Thyroid gland (tissue), 4 donors: ENCODE results near the gene OR2F2. TPM values are rescaled to one million over a fixed set of nuclear protein-coding genes. Genes with fewer than 3 reads are reported as not detected.

Source experiments
- DNase-seq, 2 donors: peaks; one replicate each; pipeline ENCODE4 v3.0.0-alpha.2; 2019
- H3K27ac ChIP-seq, 3 donors: fragments of 200-600 bp; sonication (generic); 1 replicate in 2 of 3; 2 replicates in 1 of 3; pipeline ENCODE4 v1.5.1; 2016 to 2019; ENCODE audit warnings: mild to moderate bottlenecking in 1 of 3, moderate library complexity in 1 of 3
- H3K27me3 ChIP-seq: fragments of 200-600 bp; sonication (generic); one replicate; pipeline ENCODE4 v1.5.1; 2019
- H3K36me3 ChIP-seq, 2 donors: fragments of 200-600 bp; sonication (generic); one replicate each; pipeline ENCODE4 v1.5.1; 2016 to 2019
- H3K4me1 ChIP-seq, 2 donors: fragments of 200-600 bp; sonication (generic); one replicate each; pipeline ENCODE4 v1.5.1; 2017 to 2019
- H3K4me3 ChIP-seq, 3 donors: fragments of 200-600 bp; sonication (generic); replicated peaks in 1 of 3; 1 replicate in 2 of 3; 2 replicates in 1 of 3; pipeline ENCODE4 v1.5.1; 2016; ENCODE audit warnings: mild to moderate bottlenecking in 1 of 3
- H3K9me3 ChIP-seq: fragments of 200-600 bp; sonication (generic); one replicate; pipeline ENCODE4 v1.5.1; 2017
- POLR2A ChIP-seq, 2 donors: fragments of 450-650 bp; IDR thresholded peaks; one replicate each; pipeline ENCODE4 v1.6.1; 2017; ENCODE audit warnings: antibody characterized with exemption in 2 of 2, mild to moderate bottlenecking in 2 of 2, moderate library complexity in 1 of 2
- WGBS, 2 donors: methylation state at CpG; one replicate each; pipeline ENCODE4 v1.1.5; 2017; 5-methylcytosine and 5-hydroxymethylcytosine counted together
- intact Hi-C: fragments of 100-400 bp; cut with DNase I; formaldehyde crosslinking; loops from one replicate; pipeline ENCODE4 v1.15.1; 2023
- total RNA-seq, 4 donors: library from RNA; depleted of rRNA; stranded (reverse); fragments of >200 nt; gene quantifications; one replicate each; pipeline ENCODE4 v1.2.3, GENCODE V29; 2016
- TF ChIP-seq, protein P1 (sequence below), 6 experiments: fragments of 200-600 bp in 3 of 6; fragments of 450-650 bp in 3 of 6; sonication (generic) in 3 of 6; IDR thresholded peaks; one replicate each; pipeline ENCODE4 v1.5.1; 2016 to 2019; ENCODE audit warnings: antibody characterized with exemption in 6 of 6, mild to moderate bottlenecking in 2 of 6, inconsistent platforms in 1 of 6, moderate library complexity in 1 of 6

OR2F2 gene
- total RNA-seq, 4 donors from 2014 or later = not detected

- H3K4me1 ChIP-seq = peaks cover 4 to 8% of the 10 kb centered on the region in 2 donors
- no peaks in the 10 kb centered on the region for H3K27me3 ChIP-seq
- 97 to 98% methylated on average over 2 of the region's 2 CpGs for whole genome bisulfite sequencing, 2 donors
- no peaks in the 10 kb centered on the region for H3K9me3 ChIP-seq
- no peak for DNase-seq
- no peak overlapping the region for H3K4me3 ChIP-seq
- H3K36me3 ChIP-seq = no peaks in the 10 kb centered on the region
- intact Hi-C loops = no loop called here
- H3K27ac ChIP-seq = no peak overlapping the region
- TF ChIP-seq POLR2A (IDR thresholded peaks at IDR 0.05) = no peak
- TF ChIP-seq, protein P1, sequence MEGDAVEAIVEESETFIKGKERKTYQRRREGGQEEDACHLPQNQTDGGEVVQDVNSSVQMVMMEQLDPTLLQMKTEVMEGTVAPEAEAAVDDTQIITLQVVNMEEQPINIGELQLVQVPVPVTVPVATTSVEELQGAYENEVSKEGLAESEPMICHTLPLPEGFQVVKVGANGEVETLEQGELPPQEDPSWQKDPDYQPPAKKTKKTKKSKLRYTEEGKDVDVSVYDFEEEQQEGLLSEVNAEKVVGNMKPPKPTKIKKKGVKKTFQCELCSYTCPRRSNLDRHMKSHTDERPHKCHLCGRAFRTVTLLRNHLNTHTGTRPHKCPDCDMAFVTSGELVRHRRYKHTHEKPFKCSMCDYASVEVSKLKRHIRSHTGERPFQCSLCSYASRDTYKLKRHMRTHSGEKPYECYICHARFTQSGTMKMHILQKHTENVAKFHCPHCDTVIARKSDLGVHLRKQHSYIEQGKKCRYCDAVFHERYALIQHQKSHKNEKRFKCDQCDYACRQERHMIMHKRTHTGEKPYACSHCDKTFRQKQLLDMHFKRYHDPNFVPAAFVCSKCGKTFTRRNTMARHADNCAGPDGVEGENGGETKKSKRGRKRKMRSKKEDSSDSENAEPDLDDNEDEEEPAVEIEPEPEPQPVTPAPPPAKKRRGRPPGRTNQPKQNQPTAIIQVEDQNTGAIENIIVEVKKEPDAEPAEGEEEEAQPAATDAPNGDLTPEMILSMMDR (IDR thresholded peaks at IDR 0.05) = no peak
Measured at GRCh38 chr7:143890558-143890957, 44.5 kb upstream of the OR2F2 start.

DNA sequence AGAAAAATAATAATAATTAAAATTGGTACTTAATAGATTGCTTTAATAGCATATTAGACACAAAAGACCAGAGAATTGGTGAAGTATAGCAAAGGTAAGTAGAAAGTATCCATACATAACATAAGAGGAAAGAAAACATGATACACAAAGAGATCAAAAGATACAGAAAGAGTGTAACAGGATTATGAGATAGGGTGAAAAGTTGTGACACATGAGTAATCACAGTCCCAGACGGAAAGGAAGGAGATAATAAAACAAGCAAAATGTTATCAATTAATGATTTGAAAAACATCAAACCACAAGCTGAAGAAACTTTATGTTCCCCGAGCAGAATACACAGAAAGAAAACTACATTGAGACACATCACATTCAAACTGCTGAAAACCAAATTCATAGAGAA is 43.6 kb upstream of the OR2F2 start:
- TF ChIP-seq, protein P1 (IDR thresholded peaks at IDR 0.05) = no peak
- no peak for TF ChIP-seq POLR2A (IDR thresholded peaks at IDR 0.05)
- Histone ChIP-seq H3K27me3 (no peaks in the 10 kb centered on the region), H3K36me3 (no peaks in the 10 kb centered on the region), H3K9me3 (no peaks in the 10 kb centered on the region), H3K4me3 (no peak overlapping the region), H3K27ac (no peak overlapping the region), H3K4me1 (peaks cover 0 to 3% of the 10 kb centered on the region in 2 donors)
- no peak for DNase-seq
- 94 to 97% methylated on average over 2 of the region's 2 CpGs for WGBS, 2 donors
- intact Hi-C loops = no loop called here

DNA sequence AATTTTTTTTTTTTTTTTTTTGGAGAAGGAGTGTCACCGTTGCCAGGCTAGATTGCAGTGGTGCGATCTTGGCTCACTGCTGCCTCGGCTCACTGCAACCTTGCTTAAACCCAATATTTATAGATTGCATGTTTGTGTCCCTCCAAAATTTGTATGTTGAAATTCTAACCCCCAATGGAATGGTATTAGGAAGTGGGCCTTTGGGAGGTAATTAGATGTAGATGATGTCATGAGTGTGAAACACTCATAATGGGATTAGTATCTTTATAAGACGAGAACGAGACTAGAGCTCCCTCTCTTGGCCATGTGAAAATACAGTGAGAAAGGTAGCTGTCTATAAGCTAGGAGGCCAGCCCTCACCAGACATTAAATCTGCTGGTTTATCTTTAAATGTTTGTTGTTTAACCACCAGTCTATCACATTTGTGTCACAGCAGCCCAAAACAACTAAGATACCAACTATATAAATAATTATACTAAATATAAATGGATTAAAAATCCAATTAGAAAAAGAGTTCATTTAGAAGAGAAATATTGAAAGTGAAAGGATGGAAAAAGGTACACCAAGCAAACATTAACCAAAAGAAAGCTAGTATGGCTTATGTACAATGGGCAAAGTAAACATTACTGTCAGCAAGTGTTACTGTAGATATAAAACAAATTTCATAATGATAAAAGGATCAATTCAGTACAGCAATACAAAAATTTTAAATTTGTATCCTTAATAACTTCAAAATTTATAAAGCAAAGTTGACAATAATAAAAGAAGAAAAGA is 42.3 kb upstream of the OR2F2 start:
- DNase-seq = no peak
- no peaks in the 10 kb centered on the region for H3K9me3 ChIP-seq
- H3K27ac ChIP-seq = no peak overlapping the region
- intact Hi-C loops = no loop called here
- no peaks in the 10 kb centered on the region for H3K4me1 ChIP-seq
- no peak overlapping the region for H3K4me3 ChIP-seq
- H3K27me3 ChIP-seq = no peaks in the 10 kb centered on the region
- TF ChIP-seq, protein P1 (IDR thresholded peaks at IDR 0.05) = no peak
- TF ChIP-seq POLR2A (IDR thresholded peaks at IDR 0.05) = no peak
- no peaks in the 10 kb centered on the region for H3K36me3 ChIP-seq
- 89 to 91% methylated on average over 5 of the region's 5 CpGs for WGBS, 2 donors

- DNase-seq = no peak
- intact Hi-C loops = no loop called here
- Histone ChIP-seq H3K27ac (no peak overlapping the region), H3K4me1 (peaks cover 14 to 16% of the 10 kb centered on the region in 2 donors), H3K9me3 (no peaks in the 10 kb centered on the region), H3K36me3 (no peaks in the 10 kb centered on the region), H3K4me3 (no peak overlapping the region), H3K27me3 (no peaks in the 10 kb centered on the region)
- TF ChIP-seq POLR2A (IDR thresholded peaks at IDR 0.05) = no peak
- TF ChIP-seq, protein P1 (IDR thresholded peaks at IDR 0.05) = no peak
Measured at GRCh38 chr7:143896667-143897066, 38.4 kb upstream of the OR2F2 start.

GRCh38 chr7:143898810-143899209 is 36.2 kb upstream of the OR2F2 start:
- WGBS, 2 donors = 97 to 100% methylated on average over 1 of the region's 1 CpG
- intact Hi-C loops = no loop called here
- peaks cover 14 to 16% of the 10 kb centered on the region in 2 donors for H3K4me1 ChIP-seq
- no peak for DNase-seq
- no peaks in the 10 kb centered on the region for H3K36me3 ChIP-seq
- no peaks in the 10 kb centered on the region for H3K9me3 ChIP-seq
- H3K27ac ChIP-seq = no peak overlapping the region
- no peak overlapping the region for H3K4me3 ChIP-seq
- no peaks in the 10 kb centered on the region for H3K27me3 ChIP-seq
- TF ChIP-seq POLR2A (IDR thresholded peaks at IDR 0.05) = no peak
- TF ChIP-seq, protein P1 (IDR thresholded peaks at IDR 0.05) = no peak
